Epithelial cell of esophagus (primary cell): ENCODE data around the gene TMEM30A.

ENCODE experiments used
- DNase-seq: peaks from one replicate; pipeline ENCODE4 v3.0.0; 2010; ENCODE audit warnings: low read depth
- H3K4me3 ChIP-seq: 2 replicates; pipeline ENCODE4 v1.5.1; 2011; ENCODE audit warnings: mild to moderate bottlenecking, low read length, control low read depth
- TF ChIP-seq, protein P1 (sequence below): IDR thresholded peaks from 2 replicates; pipeline ENCODE4 v1.5.1; 2011; ENCODE audit warnings: low read depth, mild to moderate bottlenecking, low read length, control low read depth, inconsistent platforms; ENCODE audit not compliant: insufficient read depth; ENCODE audit errors: missing control alignments

TMEM30A gene

GRCh38 chr6:75210885-75211739, 73.5 kb downstream of the TMEM30A start:
- H3K4me3 ChIP-seq: no peak overlapping the region
- DNase-seq: peak; percentile 77
- TF ChIP-seq, protein P1, sequence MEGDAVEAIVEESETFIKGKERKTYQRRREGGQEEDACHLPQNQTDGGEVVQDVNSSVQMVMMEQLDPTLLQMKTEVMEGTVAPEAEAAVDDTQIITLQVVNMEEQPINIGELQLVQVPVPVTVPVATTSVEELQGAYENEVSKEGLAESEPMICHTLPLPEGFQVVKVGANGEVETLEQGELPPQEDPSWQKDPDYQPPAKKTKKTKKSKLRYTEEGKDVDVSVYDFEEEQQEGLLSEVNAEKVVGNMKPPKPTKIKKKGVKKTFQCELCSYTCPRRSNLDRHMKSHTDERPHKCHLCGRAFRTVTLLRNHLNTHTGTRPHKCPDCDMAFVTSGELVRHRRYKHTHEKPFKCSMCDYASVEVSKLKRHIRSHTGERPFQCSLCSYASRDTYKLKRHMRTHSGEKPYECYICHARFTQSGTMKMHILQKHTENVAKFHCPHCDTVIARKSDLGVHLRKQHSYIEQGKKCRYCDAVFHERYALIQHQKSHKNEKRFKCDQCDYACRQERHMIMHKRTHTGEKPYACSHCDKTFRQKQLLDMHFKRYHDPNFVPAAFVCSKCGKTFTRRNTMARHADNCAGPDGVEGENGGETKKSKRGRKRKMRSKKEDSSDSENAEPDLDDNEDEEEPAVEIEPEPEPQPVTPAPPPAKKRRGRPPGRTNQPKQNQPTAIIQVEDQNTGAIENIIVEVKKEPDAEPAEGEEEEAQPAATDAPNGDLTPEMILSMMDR: peak; percentile 66

GRCh38 chr6:75209184-75209723, 75.3 kb downstream of the TMEM30A start:
- no peak for DNase-seq
- TF ChIP-seq, protein P1: no peak
- H3K4me3 ChIP-seq: no peak overlapping the region

- peak overlapping the region; percentile 15 for H3K4me3 ChIP-seq
- TF ChIP-seq, protein P1: peak; percentile 82
- DNase-seq: peak; percentile 78
Observed at GRCh38 chr6:75208298-75209183, 76.1 kb downstream of the TMEM30A start.

- peak overlapping the region; percentile 60 for H3K4me3 ChIP-seq
- no peak for DNase-seq
- TF ChIP-seq, protein P1: no peak
Observed at GRCh38 chr6:75206576-75207342, 77.8 kb downstream of the TMEM30A start.

DNA sequence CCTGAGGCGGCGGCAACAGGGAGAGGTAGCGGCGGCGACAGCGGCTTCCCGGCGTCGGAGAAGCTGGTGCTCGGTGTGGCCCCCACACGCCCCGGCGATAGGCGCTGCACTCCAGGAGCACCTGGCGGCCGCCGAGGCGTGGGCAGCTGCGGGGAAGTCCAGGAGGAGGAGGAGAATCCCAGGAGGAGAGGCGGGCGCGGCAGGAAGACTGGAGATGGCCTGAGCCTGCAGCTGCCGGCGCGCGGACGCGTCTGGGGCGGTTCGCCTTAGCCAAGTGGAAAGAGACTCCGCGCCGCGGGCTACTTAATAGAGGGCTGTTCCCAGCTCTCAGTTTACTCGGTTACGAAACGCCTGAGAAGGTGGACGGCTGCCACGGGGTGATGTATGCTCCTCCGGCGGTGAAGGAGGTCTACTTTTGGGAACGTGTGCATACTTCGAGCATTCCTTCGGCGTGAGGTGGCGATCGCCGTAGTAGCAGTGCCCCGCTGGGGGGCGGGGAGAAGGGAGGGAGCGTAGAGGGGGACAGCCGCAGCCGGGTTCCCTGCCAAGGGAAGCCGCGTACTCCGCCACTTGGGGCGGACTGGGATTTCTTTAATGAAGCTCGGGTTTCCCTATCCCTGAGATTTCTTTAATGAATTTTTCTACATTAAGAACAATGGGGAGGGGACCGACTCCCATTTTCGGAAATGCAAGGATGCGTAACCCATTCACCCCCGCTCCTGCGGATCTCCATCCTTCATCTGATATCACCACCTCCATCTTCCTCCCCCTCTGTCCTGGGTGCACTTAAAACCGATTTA, 78.6 kb downstream of the TMEM30A start, which contains the start of gene COL12A1:
Gene COL12A1 (minus strand): TSS at position 278 of the 800 bp plus-strand sequence. CDS start 3,261 bp downstream, outside the sequence.
- TF ChIP-seq, protein P1: peak; percentile 12
- H3K4me3 ChIP-seq: peak within 1 kb of the TSS; percentile 60
- DNase-seq: peak; percentile 99
